GM23338 (cell line): Measurements from ENCODE around the gene FOXO3. TPM values are rescaled to one million over a fixed set of nuclear protein-coding genes. Genes with fewer than 3 reads are reported as not detected.

Source experiments
- ATAC-seq: fragments of 200-7000 bp; cut with Tn5 transposase; 3 replicates; pipeline ENCODE4 v1.9.1; 2020
- DNase-seq: peaks from one replicate; pipeline ENCODE4 v3.0.0-alpha.2; 2015; ENCODE audit warnings: low spot score
- H2AFZ ChIP-seq: fragments of 200-600 bp; sonication (generic); 2 replicates; pipeline ENCODE4 v1.8.0; 2016; ENCODE audit warnings: antibody characterized with exemption, mild to moderate bottlenecking, moderate library complexity
- H3F3A ChIP-seq: fragments of 200-600 bp; sonication (generic); replicated peaks from 2 replicates; pipeline ENCODE4 v1.8.0; 2017; ENCODE audit warnings: antibody characterized with exemption, mixed run types, low read depth
- H3K27ac ChIP-seq: fragments of 200-600 bp; sonication (generic); 2 replicates; pipeline ENCODE4 v1.6.1; 2016; ENCODE audit warnings: low read depth
- H3K27me3 ChIP-seq: fragments of 200-600 bp; sonication (generic); 2 replicates; pipeline ENCODE4 v1.8.0; 2016; ENCODE audit warnings: mild to moderate bottlenecking, mixed run types, moderate library complexity; ENCODE audit not compliant: insufficient read depth
- H3K36me3 ChIP-seq: fragments of 200-600 bp; sonication (generic); 2 replicates; pipeline ENCODE4 v1.8.0; 2016; ENCODE audit warnings: mild to moderate bottlenecking; ENCODE audit not compliant: insufficient read depth
- H3K4me1 ChIP-seq: fragments of 200-600 bp; sonication (generic); 2 replicates; pipeline ENCODE4 v1.8.0; 2016; ENCODE audit warnings: mild to moderate bottlenecking, moderate library complexity; ENCODE audit not compliant: insufficient read depth
- H3K4me2 ChIP-seq: fragments of 200-600 bp; sonication (generic); 2 replicates; pipeline ENCODE4 v1.7.1; 2017; ENCODE audit warnings: mixed run types
- H3K4me3 ChIP-seq: fragments of 200-600 bp; sonication (generic); 2 replicates; pipeline ENCODE4 v1.6.1; 2016; ENCODE audit warnings: mixed run types
- H3K79me2 ChIP-seq: fragments of 200-600 bp; sonication (generic); replicated peaks from 2 replicates; pipeline ENCODE4 v1.8.0; 2017; ENCODE audit warnings: mild to moderate bottlenecking; ENCODE audit not compliant: insufficient read depth
- H3K9me2 ChIP-seq: fragments of 200-600 bp; sonication (generic); 2 replicates; pipeline ENCODE4 v1.8.0; 2017; ENCODE audit not compliant: insufficient read depth
- H4K20me1 ChIP-seq: fragments of 200-600 bp; sonication (generic); replicated peaks from 2 replicates; pipeline ENCODE4 v1.8.0; 2017; ENCODE audit warnings: mild to moderate bottlenecking; ENCODE audit not compliant: insufficient read depth
- H3K27ac Mint-ChIP-seq: 2 replicates; pipeline ENCODE4 v1.8.0; 2020; ENCODE audit warnings: inconsistent platforms, mild to moderate bottlenecking, moderate library complexity, mixed read lengths
- H3K27me3 Mint-ChIP-seq: 3 replicates; pipeline ENCODE4 v1.8.0; 2022; ENCODE audit warnings: low read depth, mild to moderate bottlenecking, moderate library complexity, mixed read lengths, inconsistent platforms; ENCODE audit not compliant: insufficient read depth, poor library complexity
- H3K36me3 Mint-ChIP-seq: 3 replicates; pipeline ENCODE4 v1.8.0; 2021; ENCODE audit warnings: low read depth, mild to moderate bottlenecking, inconsistent platforms, moderate library complexity, mixed read lengths
- H3K4me1 Mint-ChIP-seq: 3 replicates; pipeline ENCODE4 v1.8.0; 2020; ENCODE audit warnings: mild to moderate bottlenecking, inconsistent platforms, mixed read lengths
- H3K4me3 Mint-ChIP-seq: 3 replicates; pipeline ENCODE4 v1.8.0; 2021; ENCODE audit warnings: moderate library complexity, mild to moderate bottlenecking, inconsistent platforms, mixed read lengths
- H3K9me3 Mint-ChIP-seq: 3 replicates; pipeline ENCODE4 v1.8.0; 2020; ENCODE audit warnings: moderate library complexity, mild to moderate bottlenecking, inconsistent platforms, mixed read lengths
- CREB1 ChIP-seq: fragments of 250-450 bp; sonication (Bioruptor Pico); IDR thresholded peaks from 2 replicates; pipeline ENCODE4 v1.5.0; 2020; ENCODE audit warnings: low read depth, mild to moderate bottlenecking, moderate library complexity
- JUNB ChIP-seq: IDR thresholded peaks from one replicate; pipeline ENCODE4 v1.6.1; 2016; ENCODE audit warnings: antibody characterized with exemption; ENCODE audit not compliant: unreplicated experiment
- NANOG ChIP-seq: IDR thresholded peaks from 2 replicates; pipeline ENCODE4 v1.6.1; 2016; ENCODE audit warnings: antibody characterized with exemption, borderline replicate concordance
- POLR2AphosphoS5 ChIP-seq: IDR thresholded peaks from 2 replicates; pipeline ENCODE4 v1.6.1; 2016; ENCODE audit warnings: antibody characterized with exemption, low read depth
- ZNF114 ChIP-seq: fragments of 250-450 bp; sonication (Bioruptor Pico); IDR thresholded peaks from 2 replicates; pipeline ENCODE4 v1.5.0; 2020; ENCODE audit warnings: mild to moderate bottlenecking, moderate library complexity
- polyA plus RNA-seq: library from polyadenylated mRNA; unstranded; fragments of >200 nt; fragmentation: Nextera tagmentation; extraction: Ambion mirVana; gene quantifications from 2 replicates; pipeline ENCODE4 v1.2.1, GENCODE V29; 2016
- total RNA-seq: library from RNA; depleted of rRNA; stranded (reverse); fragments of >200 nt; shearing (Covaris generic); gene quantifications from 2 replicates; pipeline ENCODE4 v1.2.3, GENCODE V29; 2014
- TF ChIP-seq, protein P1 (sequence below): IDR thresholded peaks from one replicate; pipeline ENCODE4 v1.6.1; 2018; ENCODE audit warnings: antibody characterized with exemption; ENCODE audit not compliant: unreplicated experiment
- TF ChIP-seq, protein P2 (sequence below), 2 experiments: fragments of 200-600 bp in 1 of 2; sonication (generic) in 1 of 2; conservative IDR thresholded peaks; 2 replicates each; pipeline versions ENCODE4 v1.5.1 to v1.6.1; 2016 to 2017; ENCODE audit warnings: antibody characterized with exemption in 2 of 2, low read depth in 2 of 2, mild to moderate bottlenecking in 2 of 2, moderate library complexity in 1 of 2
- TF ChIP-seq, protein P3 (sequence below): IDR thresholded peaks from 2 replicates; pipeline ENCODE4 v1.6.1; 2016; ENCODE audit warnings: antibody characterized with exemption

The FOXO3 gene
- total and polyA plus RNA-seq, 2 experiments from 2014 or later = 9.8 to 20.2 TPM

DNA sequence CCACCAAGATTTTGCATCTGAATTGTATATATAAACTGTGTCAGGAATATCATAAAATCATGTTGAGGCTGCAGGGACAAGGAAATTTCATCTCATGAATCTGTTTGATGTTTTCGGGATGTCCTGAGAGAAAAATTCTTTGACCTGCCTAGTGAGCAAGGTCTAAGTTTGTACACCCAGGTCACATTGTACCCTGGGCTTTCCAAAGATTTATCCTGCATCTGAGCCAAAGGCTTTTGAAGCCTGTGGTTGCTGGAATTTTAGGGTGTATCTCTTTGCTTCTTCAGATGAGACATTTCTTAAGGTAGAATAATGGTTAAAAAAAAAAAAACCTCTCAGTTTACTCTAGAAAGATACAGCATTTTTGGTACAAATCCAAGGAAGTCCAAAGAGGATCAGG is 63.3 kb downstream of the FOXO3 start:
- Mint-ChIP-seq H3K4me1 (peaks cover 56% of the 10 kb centered on the region), H3K36me3 (no peaks in the 10 kb centered on the region), H3K27ac (no peak overlapping the region)

More for the DNA sequence above, 63.3 kb downstream of the FOXO3 start:
- H3K27me3 ChIP-seq = no peaks in the 10 kb centered on the region
- Mint-ChIP-seq H3K4me3 (no peak overlapping the region), H3K9me3 (no peaks in the 10 kb centered on the region), H3K27me3 (peaks cover 4% of the 10 kb centered on the region)
- H3K4me3 ChIP-seq = no peak overlapping the region
- no peak overlapping the region for H3K27ac ChIP-seq
- no peak for ATAC-seq
- H3K4me2 ChIP-seq = no peak overlapping the region
- H3F3A ChIP-seq = peaks cover 2% of the 10 kb centered on the region; the same call in 1 of the 2 replicates
- H3K79me2 ChIP-seq = peaks cover 76% of the 10 kb centered on the region
- no peak overlapping the region for H2AFZ ChIP-seq
- H4K20me1 ChIP-seq = peaks cover 13% of the 10 kb centered on the region; the same call in 1 of the 2 replicates
- no peaks in the 10 kb centered on the region for H3K9me2 ChIP-seq
- peaks cover 26% of the 10 kb centered on the region for H3K4me1 ChIP-seq
- H3K36me3 ChIP-seq = no peaks in the 10 kb centered on the region
- TF ChIP-seq ZNF114 (no peak), POLR2AphosphoS5 (no peak), NANOG (no peak), CREB1 (CRISPR knock-in tag) (no peak), JUNB (no peak)
- TF ChIP-seq, protein P1, sequence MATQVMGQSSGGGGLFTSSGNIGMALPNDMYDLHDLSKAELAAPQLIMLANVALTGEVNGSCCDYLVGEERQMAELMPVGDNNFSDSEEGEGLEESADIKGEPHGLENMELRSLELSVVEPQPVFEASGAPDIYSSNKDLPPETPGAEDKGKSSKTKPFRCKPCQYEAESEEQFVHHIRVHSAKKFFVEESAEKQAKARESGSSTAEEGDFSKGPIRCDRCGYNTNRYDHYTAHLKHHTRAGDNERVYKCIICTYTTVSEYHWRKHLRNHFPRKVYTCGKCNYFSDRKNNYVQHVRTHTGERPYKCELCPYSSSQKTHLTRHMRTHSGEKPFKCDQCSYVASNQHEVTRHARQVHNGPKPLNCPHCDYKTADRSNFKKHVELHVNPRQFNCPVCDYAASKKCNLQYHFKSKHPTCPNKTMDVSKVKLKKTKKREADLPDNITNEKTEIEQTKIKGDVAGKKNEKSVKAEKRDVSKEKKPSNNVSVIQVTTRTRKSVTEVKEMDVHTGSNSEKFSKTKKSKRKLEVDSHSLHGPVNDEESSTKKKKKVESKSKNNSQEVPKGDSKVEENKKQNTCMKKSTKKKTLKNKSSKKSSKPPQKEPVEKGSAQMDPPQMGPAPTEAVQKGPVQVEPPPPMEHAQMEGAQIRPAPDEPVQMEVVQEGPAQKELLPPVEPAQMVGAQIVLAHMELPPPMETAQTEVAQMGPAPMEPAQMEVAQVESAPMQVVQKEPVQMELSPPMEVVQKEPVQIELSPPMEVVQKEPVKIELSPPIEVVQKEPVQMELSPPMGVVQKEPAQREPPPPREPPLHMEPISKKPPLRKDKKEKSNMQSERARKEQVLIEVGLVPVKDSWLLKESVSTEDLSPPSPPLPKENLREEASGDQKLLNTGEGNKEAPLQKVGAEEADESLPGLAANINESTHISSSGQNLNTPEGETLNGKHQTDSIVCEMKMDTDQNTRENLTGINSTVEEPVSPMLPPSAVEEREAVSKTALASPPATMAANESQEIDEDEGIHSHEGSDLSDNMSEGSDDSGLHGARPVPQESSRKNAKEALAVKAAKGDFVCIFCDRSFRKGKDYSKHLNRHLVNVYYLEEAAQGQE = no peak
- TF ChIP-seq, protein P2, sequence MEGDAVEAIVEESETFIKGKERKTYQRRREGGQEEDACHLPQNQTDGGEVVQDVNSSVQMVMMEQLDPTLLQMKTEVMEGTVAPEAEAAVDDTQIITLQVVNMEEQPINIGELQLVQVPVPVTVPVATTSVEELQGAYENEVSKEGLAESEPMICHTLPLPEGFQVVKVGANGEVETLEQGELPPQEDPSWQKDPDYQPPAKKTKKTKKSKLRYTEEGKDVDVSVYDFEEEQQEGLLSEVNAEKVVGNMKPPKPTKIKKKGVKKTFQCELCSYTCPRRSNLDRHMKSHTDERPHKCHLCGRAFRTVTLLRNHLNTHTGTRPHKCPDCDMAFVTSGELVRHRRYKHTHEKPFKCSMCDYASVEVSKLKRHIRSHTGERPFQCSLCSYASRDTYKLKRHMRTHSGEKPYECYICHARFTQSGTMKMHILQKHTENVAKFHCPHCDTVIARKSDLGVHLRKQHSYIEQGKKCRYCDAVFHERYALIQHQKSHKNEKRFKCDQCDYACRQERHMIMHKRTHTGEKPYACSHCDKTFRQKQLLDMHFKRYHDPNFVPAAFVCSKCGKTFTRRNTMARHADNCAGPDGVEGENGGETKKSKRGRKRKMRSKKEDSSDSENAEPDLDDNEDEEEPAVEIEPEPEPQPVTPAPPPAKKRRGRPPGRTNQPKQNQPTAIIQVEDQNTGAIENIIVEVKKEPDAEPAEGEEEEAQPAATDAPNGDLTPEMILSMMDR (conservative IDR thresholded peaks at IDR 0.05; ENCODE audit: low read depth in 2 of 2) = no peak
- TF ChIP-seq, protein P3, sequence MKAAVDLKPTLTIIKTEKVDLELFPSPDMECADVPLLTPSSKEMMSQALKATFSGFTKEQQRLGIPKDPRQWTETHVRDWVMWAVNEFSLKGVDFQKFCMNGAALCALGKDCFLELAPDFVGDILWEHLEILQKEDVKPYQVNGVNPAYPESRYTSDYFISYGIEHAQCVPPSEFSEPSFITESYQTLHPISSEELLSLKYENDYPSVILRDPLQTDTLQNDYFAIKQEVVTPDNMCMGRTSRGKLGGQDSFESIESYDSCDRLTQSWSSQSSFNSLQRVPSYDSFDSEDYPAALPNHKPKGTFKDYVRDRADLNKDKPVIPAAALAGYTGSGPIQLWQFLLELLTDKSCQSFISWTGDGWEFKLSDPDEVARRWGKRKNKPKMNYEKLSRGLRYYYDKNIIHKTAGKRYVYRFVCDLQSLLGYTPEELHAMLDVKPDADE = no peak
- DNase-seq = no peak
